Karpas-422 (cell line): ENCODE results near the gene PHF19. TPM values are rescaled to one million over a fixed set of nuclear protein-coding genes. Genes with fewer than 3 reads are reported as not detected.

Experiments used
- DNase-seq: peaks from one replicate; pipeline ENCODE4 v3.0.0-alpha.2; 2015
- H2AFZ ChIP-seq: fragments of 200-600 bp; sonication (generic); 2 replicates; pipeline ENCODE4 v1.6.1; 2014; ENCODE audit warnings: antibody characterized with exemption, low read length, mixed read lengths
- H3K27ac ChIP-seq: fragments of 200-600 bp; sonication (generic); 2 replicates; pipeline ENCODE4 v1.5.1; 2014; ENCODE audit warnings: mild to moderate bottlenecking, low read length, moderate library complexity
- H3K27me3 ChIP-seq: fragments of 200-600 bp; sonication (generic); 2 replicates; pipeline ENCODE4 v1.6.1; 2014; ENCODE audit warnings: low read length, mixed read lengths
- H3K36me3 ChIP-seq: fragments of 200-600 bp; sonication (generic); 2 replicates; pipeline ENCODE4 v1.6.1; 2014; ENCODE audit warnings: low read length, mixed read lengths; ENCODE audit not compliant: insufficient read depth
- H3K4me1 ChIP-seq: fragments of 200-600 bp; sonication (generic); 2 replicates; pipeline ENCODE4 v1.6.1; 2014; ENCODE audit warnings: mild to moderate bottlenecking, low read length, mixed read lengths
- H3K4me2 ChIP-seq: fragments of 200-600 bp; sonication (generic); 2 replicates; pipeline ENCODE4 v1.6.1; 2014; ENCODE audit warnings: low read length, low read depth, mild to moderate bottlenecking; ENCODE audit not compliant: poor library complexity, severe bottlenecking
- H3K4me3 ChIP-seq: fragments of 200-600 bp; sonication (generic); 2 replicates; pipeline ENCODE4 v1.5.1; 2014; ENCODE audit warnings: mild to moderate bottlenecking, antibody characterized with exemption, low read length, mixed read lengths
- H3K79me2 ChIP-seq: fragments of 200-600 bp; sonication (generic); 2 replicates; pipeline ENCODE4 v1.6.1; 2014; ENCODE audit warnings: mild to moderate bottlenecking, low read length, mixed read lengths
- H3K9ac ChIP-seq: fragments of 200-600 bp; sonication (generic); 2 replicates; pipeline ENCODE4 v1.6.0; 2014; ENCODE audit warnings: low read length
- H3K9me2 ChIP-seq: fragments of 200-600 bp; sonication (generic), shearing (Covaris generic); replicated peaks from 2 replicates; pipeline ENCODE4 v1.6.0; 2014; ENCODE audit warnings: mild to moderate bottlenecking, low read length, moderate library complexity; ENCODE audit not compliant: insufficient read depth
- H3K9me3 ChIP-seq: fragments of 300-700, 200-600 bp; sonication (generic); 2 replicates; pipeline ENCODE4 v1.6.1; 2014; ENCODE audit warnings: low read length, mixed read lengths
- H4K20me1 ChIP-seq: fragments of 200-600 bp; sonication (generic); 2 replicates; pipeline ENCODE4 v1.6.1; 2014; ENCODE audit warnings: mild to moderate bottlenecking, antibody characterized with exemption, low read length, low read depth; ENCODE audit not compliant: insufficient read depth
- total RNA-seq: library from RNA; depleted of rRNA; stranded (reverse); fragments of >200 nt; shearing (Covaris generic); gene quantifications from 2 replicates; pipeline ENCODE4 v1.2.3, GENCODE V29; 2014; ENCODE audit warnings: low replicate concordance

The PHF19 gene
- total RNA-seq, 1 experiment from 2014 or later: 34.8 TPM

DNA sequence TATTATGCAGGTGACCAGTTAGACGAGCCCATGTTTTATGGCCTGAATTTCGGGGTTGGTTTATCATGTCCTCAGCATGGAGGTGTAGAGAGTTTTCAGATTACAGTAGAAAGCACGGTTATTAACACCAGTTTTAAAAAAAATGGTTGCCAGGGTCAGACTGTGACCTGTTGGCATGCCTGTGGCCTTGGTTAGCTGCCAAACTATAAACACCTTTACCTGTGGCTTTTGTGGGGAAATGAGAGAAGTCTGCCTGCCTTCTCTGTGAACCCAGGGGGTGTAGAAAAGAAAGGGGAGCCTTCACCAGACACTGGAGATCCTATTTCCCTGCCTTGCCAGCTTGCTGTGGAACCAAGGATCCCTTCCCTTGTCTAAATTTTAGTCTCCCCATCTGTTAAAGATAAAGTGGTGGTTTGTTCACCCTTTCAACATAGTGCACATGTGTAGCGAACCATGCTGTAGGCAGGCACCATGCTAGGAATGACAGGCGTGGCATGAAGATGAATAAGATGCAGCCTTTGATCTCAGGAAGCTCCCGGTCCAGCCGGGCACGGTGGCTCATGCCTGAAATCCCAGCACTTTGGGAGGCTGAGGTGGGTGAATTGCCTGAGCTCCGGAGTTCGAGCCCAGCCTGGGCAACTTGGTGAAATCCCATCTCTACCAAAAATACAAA lies 6.1 kb upstream of the PHF19 start:
- no peaks in the 10 kb centered on the region for H3K9me2 ChIP-seq
- no peak overlapping the region for H3K4me2 ChIP-seq
- H3K27ac ChIP-seq: no peak overlapping the region
- no peak overlapping the region for H2AFZ ChIP-seq
- no peak overlapping the region for H3K9ac ChIP-seq
- DNase-seq: no peak
- no peaks in the 10 kb centered on the region for H3K9me3 ChIP-seq
- H3K4me1 ChIP-seq: peaks cover 59% of the 10 kb centered on the region
- no peaks in the 10 kb centered on the region for H3K79me2 ChIP-seq
- no peaks in the 10 kb centered on the region for H4K20me1 ChIP-seq
- 0 out of 2 replicates have a peak, but pooled peaks cover under 1% of the 10 kb centered on the region for H3K36me3 ChIP-seq
- H3K4me3 ChIP-seq: no peak overlapping the region
- no peaks in the 10 kb centered on the region for H3K27me3 ChIP-seq

GRCh38 chr9:120879446-120879845 lies 2.5 kb upstream of the PHF19 start:
- H3K4me1 ChIP-seq: peaks cover 63% of the 10 kb centered on the region
- peak overlapping the region; percentile 99 for H3K4me2 ChIP-seq
- no peak overlapping the region for H2AFZ ChIP-seq
- no peaks in the 10 kb centered on the region for H3K9me2 ChIP-seq
- peaks cover 16% of the 10 kb centered on the region for H3K79me2 ChIP-seq
- no peak overlapping the region for H3K27ac ChIP-seq
- H3K36me3 ChIP-seq: peaks cover 15% of the 10 kb centered on the region
- peak overlapping the region; percentile 11; the same call in 1 of the 2 replicates for H3K4me3 ChIP-seq
- H3K27me3 ChIP-seq: no peaks in the 10 kb centered on the region
- peak overlapping the region; percentile 42 for H3K9ac ChIP-seq
- no peak for DNase-seq
- H3K9me3 ChIP-seq: no peaks in the 10 kb centered on the region
- H4K20me1 ChIP-seq: no peaks in the 10 kb centered on the region

- peaks cover 73% of the 10 kb centered on the region for H3K4me1 ChIP-seq
- H3K27me3 ChIP-seq: no peaks in the 10 kb centered on the region
- H3K4me2 ChIP-seq: peak overlapping the region; percentile 99
- H3K79me2 ChIP-seq: peaks cover 16% of the 10 kb centered on the region
- DNase-seq: peak; percentile 65
- H3K9me3 ChIP-seq: no peaks in the 10 kb centered on the region
- no peak overlapping the region for H2AFZ ChIP-seq
- H3K9ac ChIP-seq: peak overlapping the region; percentile 96
- peak overlapping the region; percentile 80 for H3K4me3 ChIP-seq
- peak overlapping the region; percentile 92 for H3K27ac ChIP-seq
- H3K9me2 ChIP-seq: no peaks in the 10 kb centered on the region
- H4K20me1 ChIP-seq: no peaks in the 10 kb centered on the region
- H3K36me3 ChIP-seq: peaks cover 24% of the 10 kb centered on the region
Observed at GRCh38 chr9:120878188-120879130, 1.5 kb upstream of the PHF19 start.

DNA sequence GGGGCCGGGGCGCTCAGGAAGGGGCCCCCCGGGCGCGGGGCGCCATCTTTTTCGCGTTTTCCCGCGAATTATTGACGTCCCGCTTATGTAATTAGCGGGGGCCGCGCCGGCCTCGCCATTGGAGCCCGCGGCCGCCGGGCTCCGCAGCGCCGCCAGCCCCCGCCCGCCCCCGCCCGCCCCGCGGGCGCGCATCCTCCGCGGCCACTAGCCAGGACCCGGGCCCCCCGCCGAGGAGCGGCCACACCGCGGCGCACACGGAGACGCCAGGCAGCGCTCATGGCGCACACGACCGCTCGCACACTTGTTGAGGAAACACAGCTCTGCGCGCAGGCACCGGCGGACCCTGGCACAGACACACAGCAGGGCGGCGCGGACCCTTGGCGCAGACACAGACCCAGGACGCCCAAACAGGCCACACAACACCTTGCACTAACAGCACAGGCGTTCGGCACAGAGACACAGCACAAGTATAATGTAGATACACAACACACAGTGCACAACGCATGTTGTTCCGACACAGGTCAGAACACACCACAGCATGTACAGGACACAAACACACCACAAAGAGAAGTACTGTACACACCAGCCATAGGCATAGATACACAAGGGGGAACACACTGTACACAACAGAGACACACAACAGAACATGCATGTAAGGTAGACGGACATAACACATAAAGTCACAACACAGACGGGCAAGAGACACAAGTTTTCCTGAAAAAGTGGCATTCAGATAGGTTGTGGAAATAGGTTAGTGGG lies 467 bp upstream of the PHF19 start:
- H4K20me1 ChIP-seq: no peaks in the 10 kb centered on the region
- DNase-seq: peak; percentile 93
- peaks cover 31% of the 10 kb centered on the region for H3K36me3 ChIP-seq
- peaks cover 16% of the 10 kb centered on the region for H3K79me2 ChIP-seq
- peak overlapping the region; percentile 80 for H3K4me3 ChIP-seq
- H3K4me2 ChIP-seq: peak overlapping the region; percentile 99
- H3K9me2 ChIP-seq: no peaks in the 10 kb centered on the region
- H3K4me1 ChIP-seq: peaks cover 73% of the 10 kb centered on the region
- H2AFZ ChIP-seq: peak overlapping the region; percentile 36; the same call in 1 of the 2 replicates
- peak overlapping the region; percentile 92 for H3K27ac ChIP-seq
- H3K9ac ChIP-seq: peak overlapping the region; percentile 96
- no peaks in the 10 kb centered on the region for H3K27me3 ChIP-seq
- H3K9me3 ChIP-seq: no peaks in the 10 kb centered on the region

- H4K20me1 ChIP-seq: no peaks in the 10 kb centered on the region
- DNase-seq: peak; percentile 96
- peak overlapping the region; percentile 99 for H3K27ac ChIP-seq
- H3K9me2 ChIP-seq: no peaks in the 10 kb centered on the region
- no peaks in the 10 kb centered on the region for H3K27me3 ChIP-seq
- peaks cover 40% of the 10 kb centered on the region for H3K36me3 ChIP-seq
- peaks cover 16% of the 10 kb centered on the region for H3K79me2 ChIP-seq
- peaks cover 60% of the 10 kb centered on the region for H3K4me1 ChIP-seq
- H3K9ac ChIP-seq: peak overlapping the region; percentile 99
- no peak overlapping the region for H2AFZ ChIP-seq
- peak overlapping the region; percentile 83 for H3K4me3 ChIP-seq
- peak overlapping the region; percentile 94 for H3K4me2 ChIP-seq
- H3K9me3 ChIP-seq: no peaks in the 10 kb centered on the region
Observed at GRCh38 chr9:120875954-120876841, 790 bp downstream of the PHF19 start.

GRCh38 chr9:120875643-120875953 lies 1.4 kb downstream of the PHF19 start:
- H3K4me3 ChIP-seq: peak overlapping the region; percentile 83
- H3K4me1 ChIP-seq: peaks cover 59% of the 10 kb centered on the region
- peaks cover 16% of the 10 kb centered on the region for H3K79me2 ChIP-seq
- H3K36me3 ChIP-seq: peaks cover 43% of the 10 kb centered on the region
- DNase-seq: no peak
- peak overlapping the region; percentile 99 for H3K9ac ChIP-seq
- H3K27ac ChIP-seq: peak overlapping the region; percentile 99
- no peaks in the 10 kb centered on the region for H3K9me2 ChIP-seq
- H2AFZ ChIP-seq: no peak overlapping the region
- H3K27me3 ChIP-seq: no peaks in the 10 kb centered on the region
- no peaks in the 10 kb centered on the region for H3K9me3 ChIP-seq
- H4K20me1 ChIP-seq: no peaks in the 10 kb centered on the region
- peak overlapping the region; percentile 94 for H3K4me2 ChIP-seq

- Histone ChIP-seq H3K9me3 (no peaks in the 10 kb centered on the region), H3K79me2 (peaks cover 16% of the 10 kb centered on the region), H3K36me3 (peaks cover 43% of the 10 kb centered on the region), H4K20me1 (no peaks in the 10 kb centered on the region), H3K4me2 (peak overlapping the region; percentile 94), H2AFZ (no peak overlapping the region), H3K9me2 (no peaks in the 10 kb centered on the region), H3K27me3 (no peaks in the 10 kb centered on the region), H3K9ac (peak overlapping the region; percentile 99), H3K27ac (peak overlapping the region; percentile 99), H3K4me3 (peak overlapping the region; percentile 83), H3K4me1 (peaks cover 62% of the 10 kb centered on the region)
- DNase-seq: no peak
Observed at GRCh38 chr9:120875195-120875565, 1.8 kb downstream of the PHF19 start.
